ENCODE results near the gene ELOVL1.

Gene ELOVL1

DNA sequence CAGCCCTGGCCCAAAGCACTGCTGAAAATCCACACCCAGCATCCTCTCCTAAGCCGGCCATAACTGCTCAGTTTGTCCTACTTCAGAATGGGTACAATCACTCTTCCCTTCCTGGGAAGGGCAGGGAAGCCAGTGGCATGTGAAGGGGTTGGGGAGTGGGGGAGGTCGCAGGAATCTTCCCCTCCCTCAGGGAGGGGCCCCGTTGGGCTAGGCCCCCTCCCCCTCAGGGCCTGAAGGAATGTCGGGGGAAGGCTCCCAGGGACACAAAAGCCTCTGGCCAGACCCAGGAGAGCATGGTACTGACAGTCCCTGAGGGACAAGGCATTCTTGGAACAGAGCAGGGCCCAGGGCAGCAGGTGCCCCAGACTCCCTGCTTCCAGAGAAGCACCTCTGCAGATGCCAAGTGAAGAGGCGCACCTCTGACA is 1.2 kb downstream of the ELOVL1 start:
- no peak for DNase-seq (ENCODE audit: extremely low spot score)
- POLR2A ChIA-PET: interaction anchor here (4.3 kb wide), 1 partner anchor 9 kb away, joined by 41 read pairs; the partner anchor contains the start of gene CDC20
- TF ChIP-seq PKNOX1 (IDR thresholded peaks at IDR 0.05): no peak
- no peak for TF ChIP-seq FOXK2 (IDR thresholded peaks at IDR 0.05)
- TF ChIP-seq BHLHE40 (IDR thresholded peaks at IDR 0.05; ENCODE audit: borderline replicate concordance): no peak
- TF ChIP-seq FOXA1 (IDR thresholded peaks at IDR 0.05): no peak
- TF ChIP-seq TARDBP (IDR thresholded peaks at IDR 0.05): no peak
- no peak for TF ChIP-seq ELF4 (IDR thresholded peaks at IDR 0.05)
- TF ChIP-seq ZNF384 (IDR thresholded peaks at IDR 0.05): no peak
- TF ChIP-seq LEF1 (IDR thresholded peaks at IDR 0.05; ENCODE audit: borderline replicate concordance): no peak
- TF ChIP-seq SP1 (IDR thresholded peaks at IDR 0.05): no peak
- no peak for TF ChIP-seq ARNT (IDR thresholded peaks at IDR 0.05)
- TF ChIP-seq SUZ12 (IDR thresholded peaks at IDR 0.05): no peak
- no peak for TF ChIP-seq L3MBTL2 (conservative IDR thresholded peaks at IDR 0.05)
- no peak for TF ChIP-seq FOXM1 (IDR thresholded peaks at IDR 0.05; ENCODE audit: borderline replicate concordance)
- no peak for TF ChIP-seq CTBP1 (IDR thresholded peaks at IDR 0.05; ENCODE audit: borderline replicate concordance)
- TF ChIP-seq HDGF (IDR thresholded peaks at IDR 0.05; ENCODE audit: borderline replicate concordance): no peak
- TF ChIP-seq NFRKB (IDR thresholded peaks at IDR 0.05): no peak
- CTCF ChIA-PET: no interaction called here

DNA sequence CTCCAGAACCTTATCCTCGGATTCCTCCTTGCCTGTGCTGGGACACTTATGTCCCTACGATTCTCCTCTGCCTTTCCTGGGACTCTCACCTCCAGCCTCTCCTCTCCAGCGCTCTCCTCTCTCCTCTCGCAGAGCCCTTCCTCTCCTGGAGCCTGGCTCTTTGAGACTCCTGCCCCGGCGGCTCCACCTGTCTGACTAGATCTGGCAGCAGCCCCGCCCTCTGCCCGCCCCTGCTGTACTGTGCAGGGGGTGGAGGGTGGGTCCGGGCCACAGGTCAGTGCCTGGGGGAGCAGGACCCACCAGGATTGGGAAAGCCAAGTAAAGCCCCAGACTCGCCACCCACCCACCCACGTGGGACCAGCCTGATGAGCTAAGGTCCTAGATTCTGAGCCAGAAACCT is 1.6 kb downstream of the ELOVL1 start:
- ChIA-PET CTCF (no interaction called here), POLR2A (interaction anchor here (1.0 kb wide), 1 partner anchor 17 kb away, joined by 4 read pairs; no protein-coding TSS in a partner anchor)
- no peak for DNase-seq (ENCODE audit: extremely low spot score)
- TF ChIP-seq CTBP1 (IDR thresholded peaks at IDR 0.05; ENCODE audit: borderline replicate concordance): no peak
- no peak for TF ChIP-seq FOXM1 (IDR thresholded peaks at IDR 0.05; ENCODE audit: borderline replicate concordance)
- TF ChIP-seq LEF1 (IDR thresholded peaks at IDR 0.05; ENCODE audit: borderline replicate concordance): no peak
- no peak for TF ChIP-seq TARDBP (IDR thresholded peaks at IDR 0.05)
- no peak for TF ChIP-seq ZNF384 (IDR thresholded peaks at IDR 0.05)
- no peak for TF ChIP-seq L3MBTL2 (conservative IDR thresholded peaks at IDR 0.05)
- no peak for TF ChIP-seq FOXK2 (IDR thresholded peaks at IDR 0.05)
- TF ChIP-seq PKNOX1 (IDR thresholded peaks at IDR 0.05): no peak
- TF ChIP-seq BHLHE40 (IDR thresholded peaks at IDR 0.05; ENCODE audit: borderline replicate concordance): no peak
- no peak for TF ChIP-seq ARNT (IDR thresholded peaks at IDR 0.05)
- TF ChIP-seq NFRKB (IDR thresholded peaks at IDR 0.05): no peak
- TF ChIP-seq SUZ12 (IDR thresholded peaks at IDR 0.05): no peak
- TF ChIP-seq HDGF (IDR thresholded peaks at IDR 0.05; ENCODE audit: borderline replicate concordance): no peak
- TF ChIP-seq FOXA1 (IDR thresholded peaks at IDR 0.05): no peak
- TF ChIP-seq SP1 (IDR thresholded peaks at IDR 0.05): no peak
- no peak for TF ChIP-seq ELF4 (IDR thresholded peaks at IDR 0.05)

DNA sequence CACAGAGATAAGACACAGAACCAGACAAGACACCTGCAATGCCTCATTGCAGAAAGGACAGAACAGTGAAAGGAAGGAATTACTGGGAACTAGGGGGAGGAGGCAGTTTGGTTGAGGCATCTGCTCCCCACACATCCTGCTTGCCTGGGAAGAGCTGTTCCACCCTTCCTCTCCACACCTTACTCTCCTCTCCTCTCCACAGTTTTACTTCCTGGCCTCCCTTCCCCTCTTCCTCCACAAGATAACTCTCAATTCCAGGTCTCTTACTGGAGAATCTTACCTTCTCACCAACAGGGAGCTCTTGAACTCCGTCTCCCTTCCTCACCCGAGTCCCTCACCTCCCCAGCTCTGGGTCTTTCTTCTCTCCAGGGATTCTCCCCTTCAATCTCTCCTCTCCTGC is 2.1 kb downstream of the ELOVL1 start:
- ChIA-PET POLR2A (interaction anchor here (1.0 kb wide), 1 partner anchor 17 kb away, joined by 4 read pairs; no protein-coding TSS in a partner anchor), CTCF (no interaction called here)
- TF ChIP-seq SP1 (IDR thresholded peaks at IDR 0.05) (no peak), SUZ12 (IDR thresholded peaks at IDR 0.05) (no peak), PKNOX1 (IDR thresholded peaks at IDR 0.05) (no peak)
- DNase-seq (ENCODE audit: extremely low spot score): no peak

GRCh38 chr1:43363935-43364525 is 3.8 kb downstream of the ELOVL1 start:
- no peak for DNase-seq (ENCODE audit: extremely low spot score)
- TF ChIP-seq SUZ12 (IDR thresholded peaks at IDR 0.05) (no peak), FOXA1 (IDR thresholded peaks at IDR 0.05) (no peak), TARDBP (IDR thresholded peaks at IDR 0.05) (no peak), ZNF384 (IDR thresholded peaks at IDR 0.05) (no peak), ARNT (IDR thresholded peaks at IDR 0.05) (no peak), L3MBTL2 (conservative IDR thresholded peaks at IDR 0.05) (no peak; the same call in 1 of the 2 replicates), ELF4 (IDR thresholded peaks at IDR 0.05) (no peak), HDGF (IDR thresholded peaks at IDR 0.05; ENCODE audit: borderline replicate concordance) (no peak)
- ChIA-PET POLR2A (no interaction called here), CTCF (no interaction called here)

- POLR2A ChIA-PET: no interaction called here
- TF ChIP-seq CTBP1 (IDR thresholded peaks at IDR 0.05; ENCODE audit: borderline replicate concordance): no peak
- TF ChIP-seq ARNT (IDR thresholded peaks at IDR 0.05): no peak
- TF ChIP-seq FOXM1 (IDR thresholded peaks at IDR 0.05; ENCODE audit: borderline replicate concordance): no peak
- no peak for TF ChIP-seq FOXK2 (IDR thresholded peaks at IDR 0.05)
- no peak for TF ChIP-seq NFRKB (IDR thresholded peaks at IDR 0.05)
- no peak for TF ChIP-seq SP1 (IDR thresholded peaks at IDR 0.05)
- TF ChIP-seq ZNF384 (IDR thresholded peaks at IDR 0.05): no peak
- no peak for DNase-seq (ENCODE audit: extremely low spot score)
- CTCF ChIA-PET: no interaction called here
These were observed 4.4 kb downstream of the ELOVL1 start for GRCh38 chr1:43363283-43363934.

- POLR2A ChIA-PET: interaction anchor here (1.6 kb wide), 1 partner anchor 12 kb away, joined by 9 read pairs; no protein-coding TSS in a partner anchor
- no peak for TF ChIP-seq TARDBP (IDR thresholded peaks at IDR 0.05)
- TF ChIP-seq PKNOX1 (IDR thresholded peaks at IDR 0.05): no peak
- no peak for TF ChIP-seq FOXK2 (IDR thresholded peaks at IDR 0.05)
- TF ChIP-seq L3MBTL2 (conservative IDR thresholded peaks at IDR 0.05): no peak
- CTCF ChIA-PET: interaction anchor here (0.6 kb wide), 1 partner anchor 10 kb away, joined by 3 read pairs; no protein-coding TSS in a partner anchor
- no peak for DNase-seq (ENCODE audit: extremely low spot score)
These were observed 7.2 kb downstream of the ELOVL1 start for GRCh38 chr1:43360616-43361015.
